Activated T-helper 17 cell treated with anti-CD3 and anti-CD28 coated beads, Interleukin-2, amount 50 U/mL, for 72 hours (primary cell): Measurements from ENCODE around the gene CBLC. TPM values are rescaled to one million over a fixed set of nuclear protein-coding genes. Genes with fewer than 3 reads are reported as not detected.

Experiments
- ATAC-seq: fragments of 150-1000 bp; cut with Tn5 transposase; replicated peaks from 2 replicates; pipeline ENCODE4 v1.10.0; 2021; ENCODE audit warnings: mild to moderate bottlenecking, moderate library complexity
- H3K27ac Mint-ChIP-seq: one replicate; pipeline ENCODE4 v1.8.0; 2022; ENCODE audit warnings: mixed read lengths
- H3K27me3 Mint-ChIP-seq: one replicate; pipeline ENCODE4 v1.8.0; 2022; ENCODE audit warnings: mixed read lengths
- H3K36me3 Mint-ChIP-seq: one replicate; pipeline ENCODE4 v1.8.0; 2022; ENCODE audit warnings: low read depth, mild to moderate bottlenecking, mixed read lengths
- H3K4me1 Mint-ChIP-seq: one replicate; pipeline ENCODE4 v1.8.0; 2022; ENCODE audit warnings: mixed read lengths
- H3K4me3 Mint-ChIP-seq: one replicate; pipeline ENCODE4 v1.8.0; 2022; ENCODE audit warnings: mild to moderate bottlenecking, mixed read lengths
- H3K9me3 Mint-ChIP-seq: one replicate; pipeline ENCODE4 v1.8.0; 2022; ENCODE audit warnings: mixed read lengths
- total RNA-seq, 2 donors: library from RNA; stranded (reverse); gene quantifications; one replicate each; pipeline ENCODE4 v1.2.3, GENCODE V29; 2022

The CBLC gene
- not detected for total RNA-seq

- Mint-ChIP-seq H3K4me1 (no peaks in the 10 kb centered on the region), H3K4me3 (no peak within 1 kb of the TSS), H3K27ac (no peak within 1 kb of the TSS), H3K36me3 (no peaks in the 10 kb centered on the region), H3K27me3 (peaks cover 3% of the 10 kb centered on the region), H3K9me3 (no peaks in the 10 kb centered on the region)
- ATAC-seq, result no peak
These were observed at the start of gene CBLC for GRCh38 chr19:44777715-44778347. TSS of gene CBLC (plus strand) at chr19:44777890. CDS start at chr19:44777932, 42 bp downstream.

GRCh38 chr19:44728178-44728577 lies 49.5 kb upstream of the CBLC start:
- no peaks in the 10 kb centered on the region for H3K36me3 Mint-ChIP-seq
- no peaks in the 10 kb centered on the region for H3K27me3 Mint-ChIP-seq
- peaks cover 17% of the 10 kb centered on the region for H3K4me1 Mint-ChIP-seq
- H3K4me3 Mint-ChIP-seq, result no peak overlapping the region
- no peak for ATAC-seq
- H3K27ac Mint-ChIP-seq, result peak overlapping the region; percentile 40
- no peaks in the 10 kb centered on the region for H3K9me3 Mint-ChIP-seq

GRCh38 chr19:44729516-44730033 lies 48.1 kb upstream of the CBLC start:
- H3K4me1 Mint-ChIP-seq, result peaks cover 9% of the 10 kb centered on the region
- H3K27ac Mint-ChIP-seq, result no peak overlapping the region
- no peak overlapping the region for H3K4me3 Mint-ChIP-seq
- H3K27me3 Mint-ChIP-seq, result no peaks in the 10 kb centered on the region
- H3K9me3 Mint-ChIP-seq, result no peaks in the 10 kb centered on the region
- ATAC-seq, result no peak
- no peaks in the 10 kb centered on the region for H3K36me3 Mint-ChIP-seq

GRCh38 chr19:44731081-44731480 lies 46.6 kb upstream of the CBLC start:
- Mint-ChIP-seq H3K27me3 (no peaks in the 10 kb centered on the region), H3K27ac (no peak overlapping the region), H3K36me3 (no peaks in the 10 kb centered on the region), H3K9me3 (no peaks in the 10 kb centered on the region), H3K4me3 (no peak overlapping the region), H3K4me1 (peaks cover 6% of the 10 kb centered on the region)
- ATAC-seq, result no peak

- Mint-ChIP-seq H3K36me3 (no peaks in the 10 kb centered on the region), H3K4me3 (no peak overlapping the region), H3K4me1 (peaks cover 6% of the 10 kb centered on the region), H3K9me3 (no peaks in the 10 kb centered on the region), H3K27ac (no peak overlapping the region), H3K27me3 (no peaks in the 10 kb centered on the region)
- ATAC-seq, result no peak
These were observed 46.1 kb upstream of the CBLC start for GRCh38 chr19:44731622-44732021.

- no peak for ATAC-seq
- no peak overlapping the region for H3K4me3 Mint-ChIP-seq
- no peak overlapping the region for H3K27ac Mint-ChIP-seq
- H3K9me3 Mint-ChIP-seq, result no peaks in the 10 kb centered on the region
- H3K27me3 Mint-ChIP-seq, result no peaks in the 10 kb centered on the region
- H3K4me1 Mint-ChIP-seq, result peaks cover 6% of the 10 kb centered on the region
- H3K36me3 Mint-ChIP-seq, result no peaks in the 10 kb centered on the region
These were observed 45.3 kb upstream of the CBLC start for GRCh38 chr19:44732235-44733014.

- Mint-ChIP-seq H3K27me3 (no peaks in the 10 kb centered on the region), H3K9me3 (no peaks in the 10 kb centered on the region), H3K36me3 (no peaks in the 10 kb centered on the region), H3K4me1 (no peaks in the 10 kb centered on the region), H3K4me3 (no peak overlapping the region), H3K27ac (no peak overlapping the region)
- no peak for ATAC-seq
These were observed 43.3 kb upstream of the CBLC start for GRCh38 chr19:44734357-44734756.

GRCh38 chr19:44735011-44735410 lies 42.7 kb upstream of the CBLC start:
- Mint-ChIP-seq H3K27ac (no peak overlapping the region), H3K27me3 (no peaks in the 10 kb centered on the region), H3K4me1 (no peaks in the 10 kb centered on the region), H3K36me3 (no peaks in the 10 kb centered on the region), H3K4me3 (no peak overlapping the region), H3K9me3 (no peaks in the 10 kb centered on the region)
- ATAC-seq, result peak; percentile 31

- Mint-ChIP-seq H3K27ac (no peak overlapping the region), H3K27me3 (no peaks in the 10 kb centered on the region), H3K9me3 (no peaks in the 10 kb centered on the region), H3K4me3 (no peak overlapping the region), H3K36me3 (no peaks in the 10 kb centered on the region), H3K4me1 (peaks cover 4% of the 10 kb centered on the region)
- ATAC-seq, result peak; percentile 39
These were observed 40.2 kb upstream of the CBLC start for GRCh38 chr19:44737238-44738071.

GRCh38 chr19:44738136-44738535 lies 39.6 kb upstream of the CBLC start:
- Mint-ChIP-seq H3K4me3 (no peak overlapping the region), H3K27ac (no peak overlapping the region), H3K27me3 (no peaks in the 10 kb centered on the region), H3K36me3 (no peaks in the 10 kb centered on the region), H3K4me1 (peaks cover 8% of the 10 kb centered on the region), H3K9me3 (no peaks in the 10 kb centered on the region)
- no peak for ATAC-seq

- Mint-ChIP-seq H3K4me1 (peaks cover 8% of the 10 kb centered on the region), H3K36me3 (no peaks in the 10 kb centered on the region), H3K27me3 (no peaks in the 10 kb centered on the region), H3K27ac (peak overlapping the region; percentile 22), H3K9me3 (no peaks in the 10 kb centered on the region), H3K4me3 (no peak overlapping the region)
- no peak for ATAC-seq
These were observed 38.8 kb upstream of the CBLC start for GRCh38 chr19:44738603-44739558.

- Mint-ChIP-seq H3K27ac (no peak overlapping the region), H3K36me3 (no peaks in the 10 kb centered on the region), H3K9me3 (no peaks in the 10 kb centered on the region), H3K27me3 (no peaks in the 10 kb centered on the region), H3K4me3 (no peak overlapping the region), H3K4me1 (peaks cover 8% of the 10 kb centered on the region)
- no peak for ATAC-seq
These were observed 37.3 kb upstream of the CBLC start for GRCh38 chr19:44740351-44740824.

- no peaks in the 10 kb centered on the region for H3K36me3 Mint-ChIP-seq
- peak overlapping the region; percentile 40 for H3K4me3 Mint-ChIP-seq
- H3K27ac Mint-ChIP-seq, result peak overlapping the region; percentile 79
- H3K27me3 Mint-ChIP-seq, result no peaks in the 10 kb centered on the region
- H3K9me3 Mint-ChIP-seq, result no peaks in the 10 kb centered on the region
- ATAC-seq, result peak; percentile 64
- H3K4me1 Mint-ChIP-seq, result peaks cover 17% of the 10 kb centered on the region
These were observed 36.4 kb upstream of the CBLC start for GRCh38 chr19:44741258-44741731.
